ENCODE measurements around the gene HINT1. TPM values are rescaled to one million over a fixed set of nuclear protein-coding genes. Genes with fewer than 3 reads are reported as not detected.

Gene HINT1
- total RNA-seq, 1 experiment from 2014 or later: 197 TPM

GRCh38 chr5:131212471-131213021, 47.5 kb upstream of the HINT1 start:
- DNase-seq (ENCODE audit: low spot score): no peak
- Mint-ChIP-seq H3K27me3 (ENCODE audit: low read depth) (no peaks in the 10 kb centered on the region), H3K36me3 (no peaks in the 10 kb centered on the region), H3K27ac (peak overlapping the region; percentile 71; the same call in 1 of the 2 replicates), H3K4me3 (no peak overlapping the region), H3K4me1 (peaks cover 21% of the 10 kb centered on the region), H3K9me3 (no peaks in the 10 kb centered on the region)
- no peak for ATAC-seq
- ChIA-PET CTCF (no interaction called here), POLR2A (no interaction called here)
- TF ChIP-seq MYBL2 (CRISPR knock-in tag; IDR thresholded peaks at IDR 0.05): no peak
- no peak for TF ChIP-seq ATF1 (CRISPR knock-in tag; IDR thresholded peaks at IDR 0.05)
- TF ChIP-seq, protein P1, sequence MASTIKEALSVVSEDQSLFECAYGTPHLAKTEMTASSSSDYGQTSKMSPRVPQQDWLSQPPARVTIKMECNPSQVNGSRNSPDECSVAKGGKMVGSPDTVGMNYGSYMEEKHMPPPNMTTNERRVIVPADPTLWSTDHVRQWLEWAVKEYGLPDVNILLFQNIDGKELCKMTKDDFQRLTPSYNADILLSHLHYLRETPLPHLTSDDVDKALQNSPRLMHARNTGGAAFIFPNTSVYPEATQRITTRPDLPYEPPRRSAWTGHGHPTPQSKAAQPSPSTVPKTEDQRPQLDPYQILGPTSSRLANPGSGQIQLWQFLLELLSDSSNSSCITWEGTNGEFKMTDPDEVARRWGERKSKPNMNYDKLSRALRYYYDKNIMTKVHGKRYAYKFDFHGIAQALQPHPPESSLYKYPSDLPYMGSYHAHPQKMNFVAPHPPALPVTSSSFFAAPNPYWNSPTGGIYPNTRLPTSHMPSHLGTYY (CRISPR knock-in tag; IDR thresholded peaks at IDR 0.05): no peak
- TF ChIP-seq NFYB (CRISPR knock-in tag; conservative IDR thresholded peaks at IDR 0.05; ENCODE audit: low read depth): no peak
- TF ChIP-seq RELA (CRISPR knock-in tag; IDR thresholded peaks at IDR 0.05; ENCODE audit: borderline replicate concordance): no peak
- TF ChIP-seq OVOL2 (CRISPR knock-in tag; IDR thresholded peaks at IDR 0.05; ENCODE audit: borderline replicate concordance): no peak
- no peak for TF ChIP-seq ZNF671 (CRISPR knock-in tag; IDR thresholded peaks at IDR 0.05)
- no peak for TF ChIP-seq GRHL2 (CRISPR knock-in tag; IDR thresholded peaks at IDR 0.05; ENCODE audit: insufficient replicate concordance, severe bottlenecking)
- TF ChIP-seq TCF7 (CRISPR knock-in tag; IDR thresholded peaks at IDR 0.05; ENCODE audit: low read depth): no peak
- no peak for TF ChIP-seq MLX (CRISPR knock-in tag; IDR thresholded peaks at IDR 0.05)
- no peak for TF ChIP-seq FOXK1 (CRISPR knock-in tag; IDR thresholded peaks at IDR 0.05)
- TF ChIP-seq, protein P2, sequence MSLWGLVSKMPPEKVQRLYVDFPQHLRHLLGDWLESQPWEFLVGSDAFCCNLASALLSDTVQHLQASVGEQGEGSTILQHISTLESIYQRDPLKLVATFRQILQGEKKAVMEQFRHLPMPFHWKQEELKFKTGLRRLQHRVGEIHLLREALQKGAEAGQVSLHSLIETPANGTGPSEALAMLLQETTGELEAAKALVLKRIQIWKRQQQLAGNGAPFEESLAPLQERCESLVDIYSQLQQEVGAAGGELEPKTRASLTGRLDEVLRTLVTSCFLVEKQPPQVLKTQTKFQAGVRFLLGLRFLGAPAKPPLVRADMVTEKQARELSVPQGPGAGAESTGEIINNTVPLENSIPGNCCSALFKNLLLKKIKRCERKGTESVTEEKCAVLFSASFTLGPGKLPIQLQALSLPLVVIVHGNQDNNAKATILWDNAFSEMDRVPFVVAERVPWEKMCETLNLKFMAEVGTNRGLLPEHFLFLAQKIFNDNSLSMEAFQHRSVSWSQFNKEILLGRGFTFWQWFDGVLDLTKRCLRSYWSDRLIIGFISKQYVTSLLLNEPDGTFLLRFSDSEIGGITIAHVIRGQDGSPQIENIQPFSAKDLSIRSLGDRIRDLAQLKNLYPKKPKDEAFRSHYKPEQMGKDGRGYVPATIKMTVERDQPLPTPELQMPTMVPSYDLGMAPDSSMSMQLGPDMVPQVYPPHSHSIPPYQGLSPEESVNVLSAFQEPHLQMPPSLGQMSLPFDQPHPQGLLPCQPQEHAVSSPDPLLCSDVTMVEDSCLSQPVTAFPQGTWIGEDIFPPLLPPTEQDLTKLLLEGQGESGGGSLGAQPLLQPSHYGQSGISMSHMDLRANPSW (CRISPR knock-in tag; conservative IDR thresholded peaks at IDR 0.05; ENCODE audit: low read depth): no peak
- TF ChIP-seq MXD4 (CRISPR knock-in tag; IDR thresholded peaks at IDR 0.05; ENCODE audit: borderline replicate concordance): no peak
- TF ChIP-seq, protein P3, sequence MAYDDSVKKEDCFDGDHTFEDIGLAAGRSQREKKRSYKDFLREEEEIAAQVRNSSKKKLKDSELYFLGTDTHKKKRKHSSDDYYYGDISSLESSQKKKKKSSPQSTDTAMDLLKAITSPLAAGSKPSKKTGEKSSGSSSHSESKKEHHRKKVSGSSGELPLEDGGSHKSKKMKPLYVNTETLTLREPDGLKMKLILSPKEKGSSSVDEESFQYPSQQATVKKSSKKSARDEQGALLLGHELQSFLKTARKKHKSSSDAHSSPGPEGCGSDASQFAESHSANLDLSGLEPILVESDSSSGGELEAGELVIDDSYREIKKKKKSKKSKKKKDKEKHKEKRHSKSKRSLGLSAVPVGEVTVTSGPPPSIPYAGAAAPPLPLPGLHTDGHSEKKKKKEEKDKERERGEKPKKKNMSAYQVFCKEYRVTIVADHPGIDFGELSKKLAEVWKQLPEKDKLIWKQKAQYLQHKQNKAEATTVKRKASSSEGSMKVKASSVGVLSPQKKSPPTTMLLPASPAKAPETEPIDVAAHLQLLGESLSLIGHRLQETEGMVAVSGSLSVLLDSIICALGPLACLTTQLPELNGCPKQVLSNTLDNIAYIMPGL (CRISPR knock-in tag; IDR thresholded peaks at IDR 0.05): no peak
- no peak for TF ChIP-seq NR1H2 (CRISPR knock-in tag; IDR thresholded peaks at IDR 0.05)
- no peak for TF ChIP-seq FOXJ3 (CRISPR knock-in tag; IDR thresholded peaks at IDR 0.05; ENCODE audit: borderline replicate concordance)
- TF ChIP-seq E2F4 (CRISPR knock-in tag; IDR thresholded peaks at IDR 0.05; ENCODE audit: borderline replicate concordance, low read depth): no peak
- no peak for TF ChIP-seq ZNF263 (CRISPR knock-in tag; IDR thresholded peaks at IDR 0.05; ENCODE audit: low read depth)
- TF ChIP-seq, protein P4, sequence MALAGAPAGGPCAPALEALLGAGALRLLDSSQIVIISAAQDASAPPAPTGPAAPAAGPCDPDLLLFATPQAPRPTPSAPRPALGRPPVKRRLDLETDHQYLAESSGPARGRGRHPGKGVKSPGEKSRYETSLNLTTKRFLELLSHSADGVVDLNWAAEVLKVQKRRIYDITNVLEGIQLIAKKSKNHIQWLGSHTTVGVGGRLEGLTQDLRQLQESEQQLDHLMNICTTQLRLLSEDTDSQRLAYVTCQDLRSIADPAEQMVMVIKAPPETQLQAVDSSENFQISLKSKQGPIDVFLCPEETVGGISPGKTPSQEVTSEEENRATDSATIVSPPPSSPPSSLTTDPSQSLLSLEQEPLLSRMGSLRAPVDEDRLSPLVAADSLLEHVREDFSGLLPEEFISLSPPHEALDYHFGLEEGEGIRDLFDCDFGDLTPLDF (CRISPR knock-in tag; IDR thresholded peaks at IDR 0.05): no peak

All from WTC11 (cell line).